Memory B cell (primary cell): Measurements from ENCODE around the gene SLC38A2.

Source experiments
- ATAC-seq: fragments of 150-1000 bp; cut with Tn5 transposase; 2 replicates; pipeline ENCODE4 v1.10.0; 2021; ENCODE audit warnings: low read depth, mild to moderate bottlenecking, moderate library complexity
- DNase-seq, 2 donors: peaks; one replicate each; pipeline ENCODE4 v3.0.0; 2022; ENCODE audit warnings: low spot score in 2 of 2
- H3K27ac Mint-ChIP-seq: one replicate; pipeline ENCODE4 v1.8.0; 2022; ENCODE audit warnings: mild to moderate bottlenecking, moderate library complexity, mixed read lengths
- H3K27me3 Mint-ChIP-seq: one replicate; pipeline ENCODE4 v1.8.0; 2022; ENCODE audit warnings: mixed read lengths
- H3K36me3 Mint-ChIP-seq: one replicate; pipeline ENCODE4 v1.8.0; 2022; ENCODE audit warnings: mild to moderate bottlenecking, mixed read lengths
- H3K4me1 Mint-ChIP-seq: one replicate; pipeline ENCODE4 v1.8.0; 2022; ENCODE audit warnings: mixed read lengths
- H3K4me3 Mint-ChIP-seq: one replicate; pipeline ENCODE4 v1.8.0; 2022; ENCODE audit warnings: mild to moderate bottlenecking, moderate library complexity, mixed read lengths
- H3K9me3 Mint-ChIP-seq: one replicate; pipeline ENCODE4 v1.8.0; 2022; ENCODE audit warnings: mixed read lengths

Gene SLC38A2

DNA sequence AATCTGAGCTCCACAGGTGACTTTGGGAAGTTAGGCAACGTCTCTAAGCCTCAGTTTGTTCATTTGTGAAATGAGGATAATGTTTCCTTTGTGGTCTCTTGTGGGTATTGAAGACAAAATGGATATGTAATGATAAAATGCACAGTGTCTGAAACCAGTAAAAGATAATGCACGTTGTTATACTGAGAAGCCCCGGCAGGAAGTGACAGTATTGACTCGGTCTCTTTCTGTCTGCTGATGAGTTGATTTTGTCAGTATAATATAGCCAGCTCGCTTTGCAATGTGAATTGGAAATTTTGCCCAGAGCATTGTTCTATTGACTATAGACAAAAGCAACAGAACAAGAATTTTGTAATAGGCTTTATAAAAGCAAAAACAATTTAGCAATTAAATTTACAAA, 54.5 kb downstream of the SLC38A2 start:
- Mint-ChIP-seq H3K4me1 (no peaks in the 10 kb centered on the region), H3K36me3 (peaks cover 5% of the 10 kb centered on the region), H3K9me3 (peaks cover 7% of the 10 kb centered on the region), H3K27me3 (no peaks in the 10 kb centered on the region), H3K4me3 (no peak overlapping the region), H3K27ac (no peak overlapping the region)
- DNase-seq (no peak), ATAC-seq (no peak)
